GM12801 (cell line): ENCODE data around the gene RHOBTB3.

Source experiments
- CTCF ChIP-seq: IDR thresholded peaks from one replicate; pipeline ENCODE4 v1.5.1; 2011; ENCODE audit warnings: control low read depth; ENCODE audit not compliant: insufficient read length; ENCODE audit errors: extremely low read depth

The RHOBTB3 gene

DNA sequence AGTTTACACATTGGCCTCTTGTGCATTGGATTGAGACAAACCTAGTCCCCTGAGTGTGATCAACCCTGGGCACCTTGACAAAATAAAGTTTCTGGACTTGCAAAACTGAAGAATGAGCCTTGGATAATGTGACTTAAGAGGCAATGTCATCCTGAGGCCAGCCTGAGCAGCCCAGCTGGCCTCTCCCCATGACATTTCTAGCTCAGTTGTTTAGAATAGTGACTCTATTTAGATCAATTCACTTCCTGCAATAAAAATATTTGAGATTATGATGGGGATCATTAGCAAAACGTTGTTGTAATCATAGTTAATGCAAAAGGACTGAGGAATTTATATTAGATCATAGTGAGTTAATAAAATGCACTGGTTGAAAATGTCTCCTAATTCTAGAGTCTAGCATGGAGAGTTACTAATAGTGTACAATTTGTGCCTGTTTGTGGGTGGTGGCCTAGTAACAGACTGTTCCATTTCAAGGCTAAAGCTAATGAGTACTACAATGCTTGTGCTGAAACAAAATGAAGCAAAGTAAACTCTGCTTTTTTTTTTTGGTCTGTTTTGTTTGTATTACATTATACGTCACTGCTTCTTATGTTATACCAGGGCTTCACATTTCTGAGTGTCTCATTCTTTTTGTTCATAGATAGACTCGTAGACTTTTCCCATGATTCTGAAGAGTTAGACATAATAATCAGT lies 10.9 kb upstream of the RHOBTB3 start:
- TF ChIP-seq CTCF, result no peak

DNA sequence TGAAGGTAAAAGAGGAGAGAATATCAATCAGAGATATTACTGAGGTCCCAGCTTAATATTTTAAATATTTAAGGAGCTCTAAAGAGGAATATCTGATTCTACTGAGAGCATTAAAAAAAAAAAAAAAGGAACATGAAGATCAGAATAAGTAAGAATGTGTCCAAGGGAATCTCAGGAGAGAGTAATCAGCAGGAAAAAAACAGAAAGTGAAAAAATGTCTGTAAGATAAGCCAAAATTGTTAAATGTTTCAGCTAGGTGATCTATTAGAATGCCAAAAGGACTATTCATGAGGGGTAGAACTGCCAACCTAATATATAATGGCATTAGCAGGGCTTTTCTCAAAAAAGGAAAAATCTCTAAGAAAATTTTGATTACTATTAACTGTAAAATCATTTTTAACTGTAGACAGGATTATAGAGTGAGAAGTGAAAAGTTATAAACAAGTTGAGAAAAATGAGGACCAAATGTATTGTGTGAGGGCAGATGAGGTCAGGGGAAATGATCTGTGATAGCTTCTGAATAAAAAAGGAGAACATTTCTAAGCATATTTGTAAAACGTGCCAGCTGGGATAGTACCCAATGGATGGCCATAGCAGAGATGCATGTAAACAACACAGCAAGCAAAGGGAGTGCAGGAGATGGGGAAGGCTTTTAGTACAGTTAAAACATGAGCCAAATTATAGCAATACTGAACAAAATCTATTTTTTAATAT lies 9.4 kb upstream of the RHOBTB3 start:
- no peak for TF ChIP-seq CTCF

GRCh38 chr5:95723632-95724369 lies 7.3 kb upstream of the RHOBTB3 start:
- TF ChIP-seq CTCF, result no peak

- TF ChIP-seq CTCF, result no peak
These were observed 5.9 kb upstream of the RHOBTB3 start for GRCh38 chr5:95725071-95725820.

DNA sequence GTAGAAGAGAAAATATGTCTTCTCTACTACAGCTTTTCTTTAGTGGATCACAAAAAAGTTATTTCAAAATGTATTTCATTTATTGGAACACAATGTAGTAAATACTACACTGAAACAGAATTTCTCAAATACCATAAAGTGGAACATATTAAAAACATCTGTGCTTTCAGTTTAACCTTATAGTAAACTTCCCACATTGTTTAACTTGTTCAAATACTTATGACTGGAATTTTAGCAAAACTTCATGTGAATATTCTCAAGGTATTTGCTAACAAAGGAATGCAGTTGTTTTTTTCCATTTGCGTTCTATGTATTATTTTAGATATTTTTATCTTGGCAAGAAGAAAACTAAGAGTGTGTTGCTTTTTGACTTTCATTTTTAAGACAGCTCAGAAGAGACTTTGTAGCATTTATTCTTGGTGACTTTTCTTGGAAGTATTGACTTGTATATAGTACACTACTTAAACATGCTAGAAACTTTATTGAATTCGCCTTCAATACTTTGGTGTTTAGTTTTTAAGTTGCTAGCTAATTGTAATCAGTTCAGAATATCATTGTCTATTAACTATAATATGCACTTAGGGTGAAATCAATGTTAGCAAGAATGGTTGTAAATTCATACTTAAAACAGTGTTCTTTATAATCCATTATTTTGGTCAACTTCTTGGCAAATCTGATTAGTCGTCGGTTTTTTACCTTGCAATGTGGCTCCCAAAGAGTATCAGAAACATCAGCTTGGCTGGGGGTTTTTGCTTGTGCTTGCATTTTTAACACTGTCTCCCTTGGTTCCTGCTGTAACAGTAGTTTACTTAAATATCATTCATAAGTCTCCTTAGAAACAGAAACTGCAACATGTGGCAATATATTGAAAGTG lies 5.0 kb upstream of the RHOBTB3 start:
- TF ChIP-seq CTCF, result no peak

DNA sequence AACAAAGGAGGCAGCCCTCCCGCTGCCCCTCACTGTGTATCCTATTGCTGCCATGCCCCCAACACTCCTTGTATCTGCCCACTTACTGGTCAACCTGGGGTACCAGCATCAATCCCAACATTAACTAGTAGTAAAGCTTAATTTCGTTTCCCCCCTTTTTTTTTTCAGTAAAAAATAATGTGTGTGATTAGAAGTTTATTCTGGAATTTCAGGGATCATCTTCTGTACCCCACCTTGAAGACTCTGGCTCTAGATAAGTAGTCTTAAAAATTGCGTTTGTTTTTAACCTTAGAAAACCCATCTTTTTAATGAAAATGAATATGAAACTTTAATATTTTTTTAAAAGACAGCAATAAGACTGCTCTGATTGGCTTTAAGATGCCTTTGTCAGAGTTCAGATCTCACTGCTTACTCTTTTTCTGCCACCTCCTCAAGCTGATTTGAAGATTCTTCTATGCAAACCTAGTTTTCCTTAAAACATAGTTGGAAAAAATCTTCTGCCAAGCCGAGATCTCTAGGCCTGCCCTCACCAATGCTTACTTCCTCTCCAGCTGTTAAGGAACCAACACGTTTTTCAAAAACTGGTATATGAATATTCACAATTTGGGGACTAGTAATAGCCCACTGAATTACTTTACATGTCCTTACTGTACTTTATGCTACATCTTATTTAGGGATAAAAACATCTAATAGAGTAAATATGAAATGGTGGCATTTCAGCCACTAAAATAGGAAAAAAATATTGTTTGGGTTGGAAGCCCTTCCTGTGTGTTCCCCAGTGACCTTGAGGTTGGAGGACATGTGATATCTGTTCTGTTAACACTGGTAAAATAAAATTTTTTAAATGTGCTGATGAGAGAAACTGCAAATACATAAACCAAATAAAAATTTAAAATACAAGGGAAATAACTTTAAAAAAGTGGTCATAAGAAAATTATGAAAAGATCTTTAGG lies 4.0 kb upstream of the RHOBTB3 start:
- TF ChIP-seq CTCF, result no peak
